Trophoblast cell (in vitro differentiated cells and primary cell): ENCODE data around the gene MGAT4C.
"Not testable (repeated sequence)": the region's sequence is repeated elsewhere in the genome, so short reads cannot be mapped to it uniquely, and the experiment has no call there.

Experiments used
- DNase-seq, 2 donors: peaks; one replicate each; pipeline ENCODE4 v3.0.0-alpha.2; 2016
- H2AFZ ChIP-seq: 2 replicates; pipeline ENCODE4 v1.6.1; 2013; ENCODE audit warnings: low read length, moderate library complexity, mild to moderate bottlenecking; ENCODE audit not compliant: insufficient read depth, poor library complexity
- H2AK5ac ChIP-seq: 2 replicates; pipeline ENCODE4 v1.6.1; 2013; ENCODE audit warnings: mild to moderate bottlenecking, low read length
- H2BK120ac ChIP-seq: 2 replicates; pipeline ENCODE4 v1.6.1; 2013; ENCODE audit warnings: low read length, mild to moderate bottlenecking, moderate library complexity; ENCODE audit not compliant: insufficient read depth, poor library complexity
- H2BK12ac ChIP-seq: 2 replicates; pipeline ENCODE4 v1.6.1; 2013; ENCODE audit warnings: mild to moderate bottlenecking, low read length, moderate library complexity
- H2BK5ac ChIP-seq: 2 replicates; pipeline ENCODE4 v1.6.1; 2013; ENCODE audit warnings: low read length, low read depth, moderate library complexity, mild to moderate bottlenecking; ENCODE audit not compliant: poor library complexity
- H3K14ac ChIP-seq: 2 replicates; pipeline ENCODE4 v1.6.1; 2013; ENCODE audit warnings: mild to moderate bottlenecking, low read length
- H3K18ac ChIP-seq: 2 replicates; pipeline ENCODE4 v1.6.1; 2013; ENCODE audit warnings: mild to moderate bottlenecking, low read length
- H3K23ac ChIP-seq: 2 replicates; pipeline ENCODE4 v1.6.1; 2013; ENCODE audit warnings: low read length
- H3K27ac ChIP-seq: 2 replicates; pipeline ENCODE4 v1.5.1; 2013; ENCODE audit warnings: low read depth, mild to moderate bottlenecking, inconsistent platforms, low read length, moderate library complexity
- H3K27me3 ChIP-seq: 2 replicates; pipeline ENCODE4 v1.6.1; 2013; ENCODE audit warnings: inconsistent platforms, mild to moderate bottlenecking, low read length, moderate library complexity; ENCODE audit not compliant: insufficient read depth
- H3K36me3 ChIP-seq, 2 experiments: 1 replicate in 1 of 2; 2 replicates in 1 of 2; pipeline ENCODE4 v1.6.1; 2013; ENCODE audit warnings: low read length in 2 of 2, mild to moderate bottlenecking in 2 of 2, moderate library complexity in 1 of 2; ENCODE audit not compliant: insufficient read depth in 2 of 2, control insufficient read depth in 1 of 2
- H3K4ac ChIP-seq: 2 replicates; pipeline ENCODE4 v1.6.1; 2013; ENCODE audit warnings: low read depth, mild to moderate bottlenecking, low read length, moderate library complexity
- H3K4me1 ChIP-seq, 2 experiments: 1 replicate in 1 of 2; 2 replicates in 1 of 2; pipeline ENCODE4 v1.6.1; 2013; ENCODE audit warnings: low read length in 2 of 2, mild to moderate bottlenecking in 2 of 2, moderate library complexity in 1 of 2; ENCODE audit not compliant: insufficient read depth in 2 of 2, control insufficient read depth in 1 of 2
- H3K4me2 ChIP-seq: 2 replicates; pipeline ENCODE4 v1.6.1; 2013; ENCODE audit warnings: inconsistent platforms, mild to moderate bottlenecking, low read length, moderate library complexity
- H3K4me3 ChIP-seq: 2 replicates; pipeline ENCODE4 v1.5.1; 2013; ENCODE audit warnings: mild to moderate bottlenecking, low read depth, low read length, inconsistent platforms
- H3K79me1 ChIP-seq: one replicate; pipeline ENCODE4 v1.6.1; 2013; ENCODE audit warnings: low read length
- H3K79me2 ChIP-seq: 2 replicates; pipeline ENCODE4 v1.6.1; 2013; ENCODE audit warnings: low read length, mild to moderate bottlenecking; ENCODE audit not compliant: control insufficient read depth, insufficient read depth, poor library complexity
- H3K9ac ChIP-seq: 2 replicates; pipeline ENCODE4 v1.6.1; 2013; ENCODE audit warnings: mild to moderate bottlenecking, low read length
- H3K9me3 ChIP-seq: 2 replicates; pipeline ENCODE4 v1.6.1; 2013; ENCODE audit warnings: low read depth, mild to moderate bottlenecking, control low read depth, inconsistent platforms, low read length; ENCODE audit not compliant: insufficient read depth
- H4K12ac ChIP-seq: 2 replicates; pipeline ENCODE4 v1.6.1; 2013; ENCODE audit warnings: low read depth, mild to moderate bottlenecking, low read length, moderate library complexity
- H4K8ac ChIP-seq: 2 replicates; pipeline ENCODE4 v1.6.1; 2013; ENCODE audit warnings: low read depth, mild to moderate bottlenecking, low read length, moderate library complexity
- H4K91ac ChIP-seq: one replicate; pipeline ENCODE4 v1.6.1; 2013; ENCODE audit warnings: low read depth, mild to moderate bottlenecking, low read length, moderate library complexity
- WGBS: extraction: QIAGEN DNeasy Blood & Tissue Kit; methylation state at CpG from one replicate; pipeline ENCODE4 v1.1.7; 2013; ENCODE audit warnings: missing lambda C conversion rate; ENCODE audit not compliant: insufficient read length, insufficient coverage; ENCODE audit errors: extremely low coverage; 5-methylcytosine and 5-hydroxymethylcytosine counted together

The MGAT4C gene

GRCh38 chr12:86138770-86139169, 117.4 kb downstream of the MGAT4C start:
- no peak overlapping the region for H3K4ac ChIP-seq
- no peaks in the 10 kb centered on the region for H3K79me1 ChIP-seq
- no peak overlapping the region for H2AK5ac ChIP-seq
- H3K18ac ChIP-seq, result no peak overlapping the region
- no peaks in the 10 kb centered on the region for H3K4me1 ChIP-seq
- no peak overlapping the region for H2BK12ac ChIP-seq
- no CpG with 5 or more reads among the region's 2 CpGs for WGBS
- no peak overlapping the region for H4K8ac ChIP-seq
- H4K91ac ChIP-seq, result no peak overlapping the region
- H2BK120ac ChIP-seq, result no peak overlapping the region
- no peak overlapping the region for H3K14ac ChIP-seq
- no peak overlapping the region for H4K12ac ChIP-seq
- no peak overlapping the region for H3K4me3 ChIP-seq
- H3K27ac ChIP-seq, result no peak overlapping the region
- H3K9ac ChIP-seq, result no peak overlapping the region
- no peak overlapping the region for H2BK5ac ChIP-seq
- H2AFZ ChIP-seq, result no peak overlapping the region
- no peak for DNase-seq
- H3K36me3 ChIP-seq, result no peaks in the 10 kb centered on the region
- H3K79me2 ChIP-seq, result no peaks in the 10 kb centered on the region
- H3K9me3 ChIP-seq, result no peaks in the 10 kb centered on the region
- H3K27me3 ChIP-seq, result no peaks in the 10 kb centered on the region
- H3K4me2 ChIP-seq, result no peak overlapping the region
- H3K23ac ChIP-seq, result no peak overlapping the region

- Histone ChIP-seq H3K4me1 (no peaks in the 10 kb centered on the region), H3K27ac (no peak overlapping the region), H3K18ac (no peak overlapping the region), H3K27me3 (no peaks in the 10 kb centered on the region), H4K12ac (no peak overlapping the region), H3K36me3 (no peaks in the 10 kb centered on the region), H3K9me3 (no peaks in the 10 kb centered on the region), H2BK12ac (no peak overlapping the region), H3K4ac (no peak overlapping the region), H3K79me1 (no peaks in the 10 kb centered on the region), H3K4me2 (no peak overlapping the region), H2AK5ac (no peak overlapping the region), H3K79me2 (no peaks in the 10 kb centered on the region), H2BK120ac (no peak overlapping the region), H3K14ac (no peak overlapping the region), H3K23ac (no peak overlapping the region), H3K9ac (no peak overlapping the region), H4K8ac (no peak overlapping the region), H3K4me3 (no peak overlapping the region), H2AFZ (no peak overlapping the region), H2BK5ac (no peak overlapping the region), H4K91ac (no peak overlapping the region)
- WGBS, result no CpG with 5 or more reads among the region's 2 CpGs
- DNase-seq, result peak; percentile 1 to 28
Measured at GRCh38 chr12:86137936-86138335, 118.3 kb downstream of the MGAT4C start.

- Histone ChIP-seq H2AK5ac (no peak overlapping the region), H2BK120ac (no peak overlapping the region), H3K4me3 (no peak overlapping the region), H3K27me3 (no peaks in the 10 kb centered on the region), H4K12ac (no peak overlapping the region), H2BK12ac (no peak overlapping the region), H3K4ac (no peak overlapping the region), H3K36me3 (no peaks in the 10 kb centered on the region), H2AFZ (no peak overlapping the region), H3K4me1 (no peaks in the 10 kb centered on the region), H3K4me2 (no peak overlapping the region), H2BK5ac (no peak overlapping the region), H3K79me2 (no peaks in the 10 kb centered on the region), H3K79me1 (no peaks in the 10 kb centered on the region), H3K23ac (no peak overlapping the region), H4K8ac (no peak overlapping the region), H3K27ac (no peak overlapping the region), H3K14ac (no peak overlapping the region), H3K9me3 (no peaks in the 10 kb centered on the region), H4K91ac (no peak overlapping the region), H3K9ac (no peak overlapping the region), H3K18ac (no peak overlapping the region)
- DNase-seq, result no peak
- no CpG with 5 or more reads among the region's 3 CpGs for WGBS
Measured at GRCh38 chr12:86134561-86134960, 121.6 kb downstream of the MGAT4C start.

- not testable (repeated sequence) for H3K36me3 ChIP-seq, H3K27me3 ChIP-seq, H3K9ac ChIP-seq, H3K23ac ChIP-seq, H4K12ac ChIP-seq, H2BK120ac ChIP-seq, H3K4me3 ChIP-seq, H2AFZ ChIP-seq, H3K79me2 ChIP-seq, H4K8ac ChIP-seq, H3K4ac ChIP-seq, H3K14ac ChIP-seq, DNase-seq, H2AK5ac ChIP-seq, H3K27ac ChIP-seq, H4K91ac ChIP-seq, H3K9me3 ChIP-seq, H2BK12ac ChIP-seq, H3K79me1 ChIP-seq, H3K4me1 ChIP-seq, H3K4me2 ChIP-seq, H2BK5ac ChIP-seq, H3K18ac ChIP-seq
- no CpG with 5 or more reads among the region's 3 CpGs for WGBS
Measured at GRCh38 chr12:86126900-86127299, 129.3 kb downstream of the MGAT4C start.
